GM18505 (cell line): ENCODE measurements around the gene CTDSPL.
A peak's percentile ranks its signal among the peaks of the same experiment; 100 is the strongest.
"Not testable (repeated sequence)": the region's sequence is repeated elsewhere in the genome, so short reads cannot be mapped to it uniquely, and the experiment has no call there.

Source experiments
- ATAC-seq: cut with Tn5 transposase; IDR thresholded peaks from one replicate; pipeline ENCODE4 v1.9.1; 2021; ENCODE audit not compliant: unreplicated experiment
- POLR2A ChIP-seq: IDR thresholded peaks from 4 replicates; pipeline ENCODE4 v1.6.1; 2011; ENCODE audit warnings: borderline replicate concordance; ENCODE audit not compliant: insufficient read depth, insufficient read length; ENCODE audit errors: extremely low read depth

The CTDSPL gene

GRCh38 chr3:37970802-37971201, 109.1 kb downstream of the CTDSPL start:
- ATAC-seq: no peak
- no peak for TF ChIP-seq POLR2A

GRCh38 chr3:37971467-37971866, 109.8 kb downstream of the CTDSPL start:
- ATAC-seq: no peak
- TF ChIP-seq POLR2A: no peak

DNA sequence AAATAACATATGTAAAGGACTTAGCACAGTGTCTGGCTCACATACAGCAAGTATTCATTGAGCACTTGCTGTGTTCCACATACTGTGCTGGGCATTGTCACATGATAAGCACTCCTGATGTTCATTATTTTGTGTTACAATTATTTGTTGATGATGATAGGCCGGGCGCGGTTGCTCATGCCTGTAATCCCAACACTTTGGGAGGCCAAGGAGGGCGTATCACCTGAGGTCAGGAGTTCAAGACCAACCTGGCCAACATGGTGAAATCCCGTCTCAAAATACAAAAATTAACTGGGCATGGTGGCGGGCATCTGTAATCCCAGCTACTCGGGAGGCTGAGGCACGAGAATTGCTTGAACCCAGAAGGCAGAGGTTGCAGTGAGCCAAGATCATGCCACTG, 110.4 kb downstream of the CTDSPL start:
- not testable (repeated sequence) for ATAC-seq

- no peak for ATAC-seq
- no peak for TF ChIP-seq POLR2A
Observed at GRCh38 chr3:37973246-37974054, 111.8 kb downstream of the CTDSPL start.

DNA sequence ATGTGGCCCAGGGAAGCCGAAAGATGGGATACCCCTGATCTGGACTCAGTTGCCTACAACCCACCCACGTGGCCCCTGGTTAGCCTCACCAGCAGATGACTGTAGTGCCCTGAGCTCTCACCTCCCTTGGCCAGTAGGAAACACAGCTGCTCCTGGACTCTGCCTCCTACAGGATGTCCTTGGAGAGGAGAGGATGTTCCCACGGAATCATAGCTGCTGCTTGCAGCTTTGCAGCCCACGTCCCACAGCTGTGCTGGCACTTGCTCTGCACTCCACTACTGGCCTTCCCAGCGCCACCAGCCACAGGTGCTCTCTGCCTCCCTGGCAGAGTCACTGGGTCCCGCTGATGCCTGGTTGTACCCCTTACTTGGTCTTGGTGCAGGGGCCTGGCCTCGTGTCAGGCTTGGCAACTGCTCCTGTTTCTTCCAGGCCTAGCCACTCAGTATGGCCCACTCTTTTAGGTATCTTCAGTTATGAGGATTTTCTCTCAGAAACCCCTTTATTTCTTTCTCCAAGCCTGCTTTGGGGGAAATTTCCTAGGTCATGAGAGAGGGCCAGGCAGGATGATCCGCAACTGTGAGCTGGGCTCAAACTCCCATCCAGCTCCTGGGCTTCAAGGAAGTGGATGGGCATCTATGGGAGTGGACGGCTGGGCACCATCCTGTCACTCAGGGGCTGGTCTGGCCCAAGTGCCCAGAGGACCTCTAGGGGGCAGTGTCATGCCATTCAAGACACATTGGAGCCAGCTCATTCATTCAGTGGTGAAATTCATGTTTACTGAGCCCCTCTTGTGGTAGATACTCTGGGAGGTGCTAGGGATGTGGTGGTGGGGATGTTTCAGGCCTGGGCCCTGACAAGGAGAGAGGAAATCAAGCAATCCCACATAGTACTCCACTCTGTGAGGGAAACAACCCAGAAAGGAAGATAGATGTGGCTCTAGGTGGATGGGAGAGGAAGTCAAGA, 112.7 kb downstream of the CTDSPL start:
- peak; percentile 73 for ATAC-seq

GRCh38 chr3:37979541-37980461, 118.1 kb downstream of the CTDSPL start:
- no peak for ATAC-seq
- no peak for TF ChIP-seq POLR2A

More for the DNA sequence above, 112.7 kb downstream of the CTDSPL start:
- no peak for TF ChIP-seq POLR2A

GRCh38 chr3:37980462-37981347, 119.0 kb downstream of the CTDSPL start:
- no peak for ATAC-seq
- no peak for TF ChIP-seq POLR2A

- no peak for TF ChIP-seq POLR2A
- no peak for ATAC-seq
Observed at GRCh38 chr3:37981348-37981664, 119.6 kb downstream of the CTDSPL start.

- no peak for TF ChIP-seq POLR2A
- no peak for ATAC-seq
Observed at GRCh38 chr3:37982331-37982730, 120.7 kb downstream of the CTDSPL start.

DNA sequence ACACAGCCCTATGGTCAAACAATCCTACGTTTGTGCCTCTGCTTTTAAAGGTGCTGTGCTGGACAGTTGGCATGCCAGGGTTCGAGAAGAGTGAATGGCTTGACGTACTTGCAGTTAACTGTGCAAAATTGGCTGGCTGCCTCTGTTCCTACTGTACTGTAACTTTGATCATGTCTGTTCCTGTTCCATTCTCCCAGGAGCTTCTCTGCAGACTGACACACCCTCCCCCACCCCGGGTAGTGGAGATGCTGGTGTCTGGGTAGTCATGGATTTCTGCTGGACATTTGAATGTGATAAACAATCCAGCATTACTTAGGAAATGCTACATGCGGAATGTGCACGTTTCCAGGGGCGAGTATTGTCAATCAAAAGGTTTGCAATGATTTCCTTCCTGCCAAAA, 122.4 kb downstream of the CTDSPL start:
- no peak for TF ChIP-seq POLR2A
- no peak for ATAC-seq

DNA sequence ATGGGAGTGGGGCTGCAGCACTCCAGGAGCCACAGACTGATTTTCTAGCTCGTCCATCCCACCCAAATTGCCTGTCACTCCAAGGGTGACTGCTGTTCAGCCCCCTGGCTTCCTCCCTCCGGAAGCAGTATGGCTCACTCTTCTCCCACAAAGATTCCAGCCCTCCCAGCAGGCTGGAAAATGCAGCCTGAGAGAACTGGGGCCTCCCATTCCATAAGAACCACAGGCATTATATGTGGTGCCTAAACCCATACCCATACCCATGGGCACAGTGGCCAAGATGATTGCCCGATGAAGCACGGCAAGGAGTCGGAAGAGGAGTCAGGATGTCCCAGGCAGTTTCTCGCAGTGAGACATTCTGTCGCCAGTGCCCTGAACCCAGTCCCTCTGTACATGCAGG, 122.9 kb downstream of the CTDSPL start:
- no peak for TF ChIP-seq POLR2A
- no peak for ATAC-seq

GRCh38 chr3:37985637-37986320, 124.1 kb downstream of the CTDSPL start:
- TF ChIP-seq POLR2A: no peak
- no peak for ATAC-seq
